HG03097 (cell line): ENCODE data around the gene DYNC2H1.

ENCODE experiments used
- ATAC-seq: cut with Tn5 transposase; IDR thresholded peaks from one replicate; pipeline ENCODE4 v1.9.1; 2021; ENCODE audit not compliant: unreplicated experiment, low FRiP score

DYNC2H1 gene, protein sequence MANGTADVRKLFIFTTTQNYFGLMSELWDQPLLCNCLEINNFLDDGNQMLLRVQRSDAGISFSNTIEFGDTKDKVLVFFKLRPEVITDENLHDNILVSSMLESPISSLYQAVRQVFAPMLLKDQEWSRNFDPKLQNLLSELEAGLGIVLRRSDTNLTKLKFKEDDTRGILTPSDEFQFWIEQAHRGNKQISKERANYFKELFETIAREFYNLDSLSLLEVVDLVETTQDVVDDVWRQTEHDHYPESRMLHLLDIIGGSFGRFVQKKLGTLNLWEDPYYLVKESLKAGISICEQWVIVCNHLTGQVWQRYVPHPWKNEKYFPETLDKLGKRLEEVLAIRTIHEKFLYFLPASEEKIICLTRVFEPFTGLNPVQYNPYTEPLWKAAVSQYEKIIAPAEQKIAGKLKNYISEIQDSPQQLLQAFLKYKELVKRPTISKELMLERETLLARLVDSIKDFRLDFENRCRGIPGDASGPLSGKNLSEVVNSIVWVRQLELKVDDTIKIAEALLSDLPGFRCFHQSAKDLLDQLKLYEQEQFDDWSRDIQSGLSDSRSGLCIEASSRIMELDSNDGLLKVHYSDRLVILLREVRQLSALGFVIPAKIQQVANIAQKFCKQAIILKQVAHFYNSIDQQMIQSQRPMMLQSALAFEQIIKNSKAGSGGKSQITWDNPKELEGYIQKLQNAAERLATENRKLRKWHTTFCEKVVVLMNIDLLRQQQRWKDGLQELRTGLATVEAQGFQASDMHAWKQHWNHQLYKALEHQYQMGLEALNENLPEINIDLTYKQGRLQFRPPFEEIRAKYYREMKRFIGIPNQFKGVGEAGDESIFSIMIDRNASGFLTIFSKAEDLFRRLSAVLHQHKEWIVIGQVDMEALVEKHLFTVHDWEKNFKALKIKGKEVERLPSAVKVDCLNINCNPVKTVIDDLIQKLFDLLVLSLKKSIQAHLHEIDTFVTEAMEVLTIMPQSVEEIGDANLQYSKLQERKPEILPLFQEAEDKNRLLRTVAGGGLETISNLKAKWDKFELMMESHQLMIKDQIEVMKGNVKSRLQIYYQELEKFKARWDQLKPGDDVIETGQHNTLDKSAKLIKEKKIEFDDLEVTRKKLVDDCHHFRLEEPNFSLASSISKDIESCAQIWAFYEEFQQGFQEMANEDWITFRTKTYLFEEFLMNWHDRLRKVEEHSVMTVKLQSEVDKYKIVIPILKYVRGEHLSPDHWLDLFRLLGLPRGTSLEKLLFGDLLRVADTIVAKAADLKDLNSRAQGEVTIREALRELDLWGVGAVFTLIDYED (N-terminal part only)

DNA sequence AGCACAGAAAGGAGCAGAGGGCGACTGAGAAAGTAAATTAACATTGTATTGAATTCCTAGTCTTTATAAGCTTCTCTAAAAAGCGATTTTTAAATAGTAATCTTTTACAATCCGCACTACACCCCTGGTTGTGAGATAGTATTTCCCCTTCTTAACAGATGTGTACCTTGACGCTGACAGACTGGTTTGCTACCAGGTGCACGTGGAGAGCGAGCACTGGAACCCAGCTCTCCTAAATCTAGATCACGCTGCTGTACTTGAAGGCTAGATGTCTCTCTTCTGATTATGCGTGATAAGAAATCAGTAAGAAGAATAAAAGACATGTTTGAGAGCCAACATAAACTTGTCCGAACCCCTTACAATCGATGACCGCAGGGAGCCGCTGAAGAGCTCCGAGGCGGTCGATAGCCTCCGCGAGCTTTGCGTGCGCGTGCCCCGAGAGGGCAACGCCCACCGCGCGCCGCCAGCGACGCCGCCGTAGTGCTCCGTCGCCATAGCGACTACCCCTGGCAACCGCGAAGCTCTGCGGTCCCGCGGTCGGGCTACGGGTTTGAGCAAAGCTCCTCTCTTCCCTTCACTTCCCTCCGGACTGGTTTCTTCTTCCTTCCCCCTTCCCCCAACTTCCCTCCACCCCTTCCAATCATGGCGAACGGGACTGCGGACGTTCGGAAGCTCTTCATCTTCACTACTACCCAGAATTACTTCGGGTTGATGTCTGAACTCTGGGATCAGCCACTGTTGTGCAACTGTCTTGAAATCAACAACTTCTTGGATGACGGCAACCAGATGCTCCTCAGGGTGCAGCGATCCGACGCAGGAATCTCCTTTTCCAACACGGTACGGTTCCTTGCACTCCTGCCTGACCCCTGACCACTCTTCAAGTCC, at the start of gene DYNC2H1:
Gene DYNC2H1 (plus strand): TSS at position 494 of the 885 bp plus-strand sequence. CDS start 149 bp downstream, at position 643.
- peak; percentile 100 for ATAC-seq

GRCh38 chr11:103061656-103062055, 47.6 kb upstream of the DYNC2H1 start:
- ATAC-seq = no peak

DNA sequence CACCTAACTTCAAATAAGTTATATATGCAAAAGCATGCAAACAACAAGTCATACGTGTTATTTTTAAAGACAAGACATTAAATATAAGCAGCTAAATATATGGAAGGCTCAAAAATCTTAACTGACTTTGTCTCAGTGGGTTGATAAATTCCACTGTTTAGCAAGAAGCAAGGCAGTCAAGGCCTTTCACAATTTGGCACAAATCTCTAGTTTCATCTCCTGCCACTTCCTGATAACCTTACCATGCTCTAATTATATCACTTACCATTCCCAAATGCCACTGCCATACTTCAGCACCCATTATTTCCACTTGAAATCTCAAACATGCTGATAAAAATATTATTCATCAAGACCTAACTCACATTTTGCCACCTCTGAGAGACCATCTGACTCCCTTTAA, 42.1 kb upstream of the DYNC2H1 start:
- ATAC-seq = no peak

GRCh38 chr11:103069367-103069766, 39.9 kb upstream of the DYNC2H1 start:
- no peak for ATAC-seq

DNA sequence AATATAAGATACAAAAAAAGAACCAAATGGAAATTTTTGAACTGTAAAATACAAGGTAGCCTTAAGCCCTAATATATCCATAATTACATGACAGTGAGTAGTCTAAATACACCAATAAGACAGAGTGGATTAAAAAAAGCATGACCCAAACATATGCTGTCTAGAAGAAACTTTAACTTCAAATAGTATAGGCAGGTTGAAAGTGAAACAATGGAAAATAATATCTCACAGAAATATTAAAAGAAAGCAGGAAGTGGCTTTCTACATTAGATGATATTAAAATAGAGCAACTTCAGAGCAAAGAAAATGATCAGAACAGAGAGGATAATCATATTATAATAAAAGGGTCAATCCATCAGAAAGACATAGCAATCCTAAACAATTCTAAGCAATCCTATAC, 39.1 kb upstream of the DYNC2H1 start:
- no peak for ATAC-seq

DNA sequence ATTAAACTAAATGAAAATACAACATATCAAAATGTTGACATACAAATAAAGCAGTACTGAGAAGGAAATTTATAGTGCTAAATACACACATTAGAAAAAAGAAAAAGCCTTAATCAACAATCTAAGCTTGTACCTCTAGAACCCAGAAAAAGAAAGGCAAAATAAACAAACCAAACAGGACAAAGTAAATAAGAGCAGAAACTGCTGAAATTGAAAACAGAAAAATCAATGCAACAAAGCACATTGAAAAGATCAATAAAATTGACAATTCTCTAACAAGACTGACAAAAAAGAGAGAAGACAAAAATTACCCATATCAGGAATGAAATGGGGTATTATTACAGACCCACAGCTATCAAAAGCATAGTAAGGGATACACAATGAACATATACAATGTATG, 38.2 kb upstream of the DYNC2H1 start:
- no peak for ATAC-seq

DNA sequence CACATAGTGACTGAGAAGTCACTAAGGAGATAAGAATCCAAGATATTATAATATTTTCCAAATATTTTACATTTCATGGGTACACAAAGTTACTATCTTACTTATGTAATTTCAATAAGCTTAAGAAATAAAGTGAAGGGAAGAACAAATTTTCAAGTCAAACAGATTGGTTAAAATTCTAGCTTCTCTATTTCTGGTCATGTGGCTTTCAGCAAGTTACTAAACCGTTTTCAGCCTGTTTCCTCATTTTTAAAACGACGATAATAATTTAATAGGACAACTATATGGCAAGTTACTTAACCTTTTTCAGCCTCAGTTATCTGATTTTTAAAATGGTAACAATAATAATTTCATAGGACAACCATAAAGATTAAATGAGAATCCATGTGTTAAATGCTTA, 32.9 kb upstream of the DYNC2H1 start:
- ATAC-seq = no peak

DNA sequence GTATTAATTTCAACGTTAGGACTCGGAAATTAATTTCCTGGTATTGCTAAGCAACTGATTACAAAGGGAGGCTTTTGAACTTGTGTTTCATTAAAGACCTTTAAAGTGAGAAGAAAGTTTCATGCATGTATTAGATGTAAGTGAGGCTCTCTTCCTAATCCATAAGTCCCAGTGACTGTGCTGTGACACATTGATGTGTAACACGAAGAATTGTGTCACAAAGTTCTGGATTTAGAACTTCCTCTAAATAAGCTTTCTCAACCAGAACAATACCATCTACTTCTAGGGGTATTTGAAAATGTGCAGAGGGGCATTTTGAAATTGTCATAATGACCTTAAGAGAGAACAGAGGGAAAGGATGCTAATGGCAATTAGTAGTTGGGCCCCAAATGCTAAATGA, 31.7 kb upstream of the DYNC2H1 start:
- no peak for ATAC-seq

DNA sequence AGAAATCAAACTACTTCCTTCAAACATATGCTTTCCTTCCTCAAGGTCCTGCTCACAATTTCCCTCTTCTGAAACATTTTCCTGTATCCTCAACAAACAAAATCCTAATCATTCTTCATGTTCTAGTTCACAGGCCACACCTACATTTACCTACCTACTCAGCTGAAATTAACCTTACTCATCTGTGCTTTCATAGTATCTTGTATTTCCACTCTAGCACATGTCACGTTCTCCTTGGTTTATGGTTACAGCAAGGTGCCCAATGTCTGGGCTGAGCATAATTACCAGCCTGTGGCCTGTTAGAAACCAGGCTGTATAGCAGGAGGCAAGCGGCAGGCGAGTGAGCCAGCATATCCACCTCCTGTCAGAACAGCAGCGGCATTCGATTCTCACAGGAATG, 30.5 kb upstream of the DYNC2H1 start:
- ATAC-seq = no peak

DNA sequence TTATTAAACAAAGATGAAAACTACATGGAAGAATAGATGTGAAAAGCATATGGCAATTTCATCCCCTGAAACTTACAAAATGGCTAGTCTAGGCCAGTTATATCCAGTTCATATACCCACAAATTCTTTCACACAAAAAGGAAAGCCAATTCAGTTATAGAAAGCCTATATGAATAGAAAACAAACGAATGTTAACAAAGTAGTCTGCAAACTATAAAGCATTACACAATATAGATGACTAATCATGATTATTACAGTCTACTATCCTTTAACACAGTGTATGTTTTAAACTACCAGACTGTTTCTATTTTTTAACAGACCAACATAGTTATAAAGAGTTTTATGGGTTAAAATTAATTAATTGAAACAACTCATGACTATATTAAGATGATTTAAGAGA, 29.4 kb upstream of the DYNC2H1 start:
- ATAC-seq = no peak

GRCh38 chr11:103085758-103086365, 23.4 kb upstream of the DYNC2H1 start:
- ATAC-seq = no peak

DNA sequence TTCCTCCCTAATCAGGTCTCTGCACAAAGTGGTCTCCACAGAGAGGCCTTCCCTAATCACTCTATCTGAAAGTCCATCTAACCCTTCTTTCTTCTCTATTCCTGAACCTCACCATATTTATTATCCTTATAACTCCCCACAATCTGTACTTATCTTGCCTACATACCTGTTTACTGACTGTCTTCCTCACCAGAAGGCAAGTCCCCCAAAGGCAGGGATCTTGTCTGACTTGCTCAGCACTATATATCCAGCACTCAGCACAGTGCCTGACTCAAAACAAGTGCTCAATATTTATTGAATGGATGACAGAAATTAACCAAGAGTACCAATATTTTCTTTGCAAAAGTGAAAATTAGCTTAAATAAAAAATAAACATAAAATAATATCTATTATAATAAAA, 22.8 kb upstream of the DYNC2H1 start:
- no peak for ATAC-seq

GRCh38 chr11:103091064-103091800, 18.0 kb upstream of the DYNC2H1 start:
- ATAC-seq = peak; percentile 36

DNA sequence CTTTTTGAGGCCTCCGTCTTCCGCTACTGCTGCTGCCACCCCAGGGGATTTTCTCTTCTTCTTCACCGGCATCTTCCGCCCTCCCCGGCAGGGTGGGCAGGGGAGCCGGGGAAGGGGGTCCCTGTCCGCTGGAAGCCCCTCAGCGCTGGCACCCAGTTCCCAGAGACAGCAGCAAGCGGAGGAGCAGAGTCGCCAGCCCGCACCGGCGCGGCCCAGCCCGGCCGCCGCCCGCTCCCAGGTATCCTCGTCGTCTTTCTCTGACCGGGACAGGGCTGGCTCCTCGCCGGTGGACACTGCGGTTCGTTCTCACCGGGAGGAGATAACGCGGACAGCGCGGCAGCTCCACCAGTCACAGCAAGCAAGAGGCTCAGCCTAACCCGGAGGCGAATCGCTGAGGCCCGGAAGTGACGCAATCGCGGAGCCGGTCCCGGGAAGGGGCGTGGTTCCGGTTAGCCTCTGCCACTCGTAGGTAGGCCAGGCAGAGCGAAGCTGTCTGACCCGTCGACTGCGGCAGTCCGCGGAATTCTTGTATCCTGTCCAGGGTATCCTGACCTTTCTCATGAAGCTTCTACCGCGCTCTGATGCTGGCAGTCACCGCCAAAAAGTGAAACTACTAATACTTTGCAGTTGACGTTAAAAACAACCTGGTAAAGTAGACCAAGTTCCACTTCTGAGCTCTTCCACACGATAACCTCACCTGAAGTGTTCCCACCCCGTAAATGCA, 17.3 kb upstream of the DYNC2H1 start, which contains the start of gene DCUN1D5:
Gene DCUN1D5 (minus strand): TSS at position 360 of the 724 bp plus-strand sequence. CDS start 288 bp downstream, at position 72.
- ATAC-seq = peak; percentile 100

GRCh38 chr11:103097279-103097678, 11.9 kb upstream of the DYNC2H1 start:
- no peak for ATAC-seq

- ATAC-seq = no peak
Measured at GRCh38 chr11:103109818-103110388, 677 bp downstream of the DYNC2H1 start.

DNA sequence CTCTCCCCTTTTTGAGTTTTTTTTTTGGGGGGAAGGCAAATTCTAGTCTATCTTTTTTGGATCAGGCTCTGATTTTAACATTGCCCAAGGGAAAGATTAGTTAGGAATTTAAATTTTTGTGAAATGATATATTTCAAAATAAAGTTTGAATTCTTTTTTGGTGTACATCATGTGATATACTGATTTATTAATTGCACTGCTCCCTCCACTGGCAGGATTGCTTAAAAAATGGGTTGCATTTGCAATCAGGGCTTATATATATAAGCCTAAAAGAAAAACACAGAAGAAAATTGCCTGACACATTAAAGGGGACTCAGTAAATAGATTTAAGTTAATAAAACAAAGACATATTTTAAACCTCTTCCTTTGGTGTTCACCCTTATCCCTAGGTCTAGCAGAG, 1.2 kb downstream of the DYNC2H1 start:
- no peak for ATAC-seq

- no peak for ATAC-seq
Measured at GRCh38 chr11:103111400-103111799, 2.2 kb downstream of the DYNC2H1 start.
